ENCODE results near the gene GPC4. TPM values are rescaled to one million over a fixed set of nuclear protein-coding genes. Genes with fewer than 3 reads are reported as not detected.
A peak's percentile ranks its signal among the peaks of the same experiment; 100 is the strongest.

The GPC4 gene
- total RNA-seq, 1 donor from 2014 or later = 86.4 TPM

- no peak overlapping the region for H3K9ac ChIP-seq (ENCODE audit: low read length)
- TF ChIP-seq CTCF (IDR thresholded peaks at IDR 0.05; ENCODE audit: insufficient read depth, low read depth, low read length) (no peak), EZH2 (IDR thresholded peaks at IDR 0.05; ENCODE audit: insufficient read depth, low read length) (no peak)
- no peak overlapping the region for H3K27ac Mint-ChIP-seq (ENCODE audit: unreplicated experiment)
- FAIRE-seq (no peak), DNase-seq (ENCODE audit: low read depth) (no peak)
- peaks cover 11% of the 10 kb centered on the region for H3K4me1 Mint-ChIP-seq (ENCODE audit: low read depth, unreplicated experiment)
- no peaks in the 10 kb centered on the region for H4K20me1 ChIP-seq (ENCODE audit: insufficient read depth, low read length)
- H3K4me3 ChIP-seq (ENCODE audit: insufficient read depth, low read depth, low read length) = no peak overlapping the region
- H3K9me3 ChIP-seq (ENCODE audit: insufficient read depth, low read depth, low read length) = no peaks in the 10 kb centered on the region
- H3K79me2 ChIP-seq (ENCODE audit: insufficient read depth, low read length) = no peaks in the 10 kb centered on the region
- H3K4me3 Mint-ChIP-seq (ENCODE audit: unreplicated experiment) = no peak overlapping the region
- H3K27me3 Mint-ChIP-seq (ENCODE audit: low read depth, unreplicated experiment) = peaks cover 2% of the 10 kb centered on the region
- H3K36me3 Mint-ChIP-seq (ENCODE audit: low read depth, unreplicated experiment) = no peaks in the 10 kb centered on the region
- H2AFZ ChIP-seq (ENCODE audit: low read depth, low read length) = no peak overlapping the region
- H3K36me3 ChIP-seq (ENCODE audit: insufficient read depth, low read length) = no peaks in the 10 kb centered on the region
- no peaks in the 10 kb centered on the region for H3K4me1 ChIP-seq (ENCODE audit: insufficient read depth, low read length)
- H3K4me2 ChIP-seq (ENCODE audit: low read length) = no peak overlapping the region
- no peaks in the 10 kb centered on the region for H3K27me3 ChIP-seq (ENCODE audit: insufficient read depth, low read length)
- no peak overlapping the region for H3K27ac ChIP-seq (ENCODE audit: low read depth, low read length)
- no peaks in the 10 kb centered on the region for H3K9me3 Mint-ChIP-seq (ENCODE audit: unreplicated experiment)
These were observed 20.3 kb upstream of the GPC4 start for GRCh38 chrX:133435544-133436124.

- Histone ChIP-seq H3K36me3 (ENCODE audit: insufficient read depth, low read length) (no peaks in the 10 kb centered on the region), H4K20me1 (ENCODE audit: insufficient read depth, low read length) (no peaks in the 10 kb centered on the region), H3K79me2 (ENCODE audit: insufficient read depth, low read length) (no peaks in the 10 kb centered on the region), H3K9me3 (ENCODE audit: insufficient read depth, low read depth, low read length) (no peaks in the 10 kb centered on the region), H3K4me1 (ENCODE audit: insufficient read depth, low read length) (no peaks in the 10 kb centered on the region), H2AFZ (ENCODE audit: low read depth, low read length) (no peak overlapping the region), H3K4me3 (ENCODE audit: insufficient read depth, low read depth, low read length) (no peak overlapping the region), H3K27ac (ENCODE audit: low read depth, low read length) (no peak overlapping the region), H3K9ac (ENCODE audit: low read length) (no peak overlapping the region), H3K4me2 (ENCODE audit: low read length) (no peak overlapping the region), H3K27me3 (ENCODE audit: insufficient read depth, low read length) (no peaks in the 10 kb centered on the region)
- FAIRE-seq (peak; percentile 20), DNase-seq (ENCODE audit: low read depth) (no peak)
- TF ChIP-seq CTCF (IDR thresholded peaks at IDR 0.05; ENCODE audit: insufficient read depth, low read depth, low read length) = no peak
- no peak for TF ChIP-seq EZH2 (IDR thresholded peaks at IDR 0.05; ENCODE audit: insufficient read depth, low read length)
- H3K27ac Mint-ChIP-seq (ENCODE audit: unreplicated experiment) = no peak overlapping the region
- peaks cover 2% of the 10 kb centered on the region for H3K27me3 Mint-ChIP-seq (ENCODE audit: low read depth, unreplicated experiment)
- no peaks in the 10 kb centered on the region for H3K9me3 Mint-ChIP-seq (ENCODE audit: unreplicated experiment)
- H3K4me3 Mint-ChIP-seq (ENCODE audit: unreplicated experiment) = no peak overlapping the region
- no peaks in the 10 kb centered on the region for H3K36me3 Mint-ChIP-seq (ENCODE audit: low read depth, unreplicated experiment)
- peaks cover 14% of the 10 kb centered on the region for H3K4me1 Mint-ChIP-seq (ENCODE audit: low read depth, unreplicated experiment)
These were observed 19.0 kb upstream of the GPC4 start for GRCh38 chrX:133434197-133434820.

- no peaks in the 10 kb centered on the region for H3K79me2 ChIP-seq (ENCODE audit: insufficient read depth, low read length)
- no peak overlapping the region for H3K4me2 ChIP-seq (ENCODE audit: low read length)
- H3K27ac Mint-ChIP-seq (ENCODE audit: unreplicated experiment) = no peak overlapping the region
- FAIRE-seq = no peak
- TF ChIP-seq CTCF (IDR thresholded peaks at IDR 0.05; ENCODE audit: insufficient read depth, low read depth, low read length) = no peak
- no peak for TF ChIP-seq EZH2 (IDR thresholded peaks at IDR 0.05; ENCODE audit: insufficient read depth, low read length)
- H3K4me1 Mint-ChIP-seq (ENCODE audit: low read depth, unreplicated experiment) = peaks cover 2% of the 10 kb centered on the region
- no peak overlapping the region for H2AFZ ChIP-seq (ENCODE audit: low read depth, low read length)
- peaks cover 3% of the 10 kb centered on the region for H3K27me3 ChIP-seq (ENCODE audit: insufficient read depth, low read length)
- no peaks in the 10 kb centered on the region for H3K4me1 ChIP-seq (ENCODE audit: insufficient read depth, low read length)
- no peaks in the 10 kb centered on the region for H3K9me3 Mint-ChIP-seq (ENCODE audit: unreplicated experiment)
- no peak overlapping the region for H3K27ac ChIP-seq (ENCODE audit: low read depth, low read length)
- no peaks in the 10 kb centered on the region for H4K20me1 ChIP-seq (ENCODE audit: insufficient read depth, low read length)
- no peak overlapping the region for H3K4me3 Mint-ChIP-seq (ENCODE audit: unreplicated experiment)
- H3K9ac ChIP-seq (ENCODE audit: low read length) = no peak overlapping the region
- H3K27me3 Mint-ChIP-seq (ENCODE audit: low read depth, unreplicated experiment) = peaks cover 4% of the 10 kb centered on the region
- H3K9me3 ChIP-seq (ENCODE audit: insufficient read depth, low read depth, low read length) = no peaks in the 10 kb centered on the region
- no peaks in the 10 kb centered on the region for H3K36me3 Mint-ChIP-seq (ENCODE audit: low read depth, unreplicated experiment)
- H3K4me3 ChIP-seq (ENCODE audit: insufficient read depth, low read depth, low read length) = no peak overlapping the region
- no peaks in the 10 kb centered on the region for H3K36me3 ChIP-seq (ENCODE audit: insufficient read depth, low read length)
- DNase-seq (ENCODE audit: low read depth) = no peak
These were observed 4.6 kb upstream of the GPC4 start for GRCh38 chrX:133419911-133420310.

All from astrocyte (in vitro differentiated cells and primary cell).